ENCODE results near the gene DNAH17. TPM values are rescaled to one million over a fixed set of nuclear protein-coding genes. Genes with fewer than 3 reads are reported as not detected.
A peak's percentile ranks its signal among the peaks of the same experiment; 100 is the strongest.

Gene DNAH17
- polyA plus RNA-seq, 3 donors = 0.01 to 0.51 (median 0.11) TPM

DNA sequence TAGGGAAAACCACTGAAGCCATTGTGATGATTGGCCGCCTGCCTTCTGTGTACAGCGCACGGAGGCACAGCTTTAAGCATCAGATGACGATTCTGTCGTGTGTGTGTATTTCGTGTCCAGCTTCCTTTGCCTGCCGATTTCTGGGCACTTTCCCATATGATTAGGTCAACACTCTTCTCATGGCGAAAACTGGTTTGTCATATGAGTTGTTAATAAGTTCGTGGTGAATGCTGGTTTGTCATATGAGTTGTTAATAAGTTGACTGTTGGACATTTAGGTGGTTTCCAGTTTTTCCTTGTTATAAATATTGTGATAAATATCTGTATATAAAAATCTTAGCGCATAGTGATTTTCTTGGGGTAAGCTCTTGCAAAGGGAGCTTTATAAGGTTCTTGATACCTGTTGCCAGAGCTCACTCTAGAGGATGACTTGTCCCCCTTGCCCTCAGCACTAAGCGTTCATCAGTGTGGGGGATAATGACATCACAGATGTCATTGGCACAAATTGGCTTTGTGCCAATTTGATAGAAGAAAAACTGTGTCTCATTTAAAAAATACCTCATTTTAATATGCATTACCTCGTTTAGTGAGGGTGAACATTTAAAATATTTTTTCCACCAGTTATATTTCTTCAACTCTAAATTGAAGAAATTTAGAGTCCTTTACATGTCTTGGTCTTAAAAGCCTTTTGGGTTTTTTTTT lies 158.7 kb downstream of the DNAH17 start:
- Mint-ChIP-seq H3K36me3 (peaks cover 86 to 91% of the 10 kb centered on the region in 2 donors), H3K9me3 (peaks cover 0 to 4% (median 0%) of the 10 kb centered on the region in 7 donors), H3K27ac (peak overlapping the region; percentile 25 to 100 (median 85)), H3K4me3 (no peak overlapping the region), H3K27me3 (ENCODE audit: low read depth in 3 of 3) (no peaks in the 10 kb centered on the region), H3K4me1 (peaks cover 57% of the 10 kb centered on the region)
- Histone ChIP-seq H3K79me2 (ENCODE audit: insufficient read depth, low read length) (peaks cover 59% of the 10 kb centered on the region), H2AFZ (ENCODE audit: insufficient read depth, low read depth, low read length, poor library complexity, severe bottlenecking) (no peak overlapping the region), H3K27ac (ENCODE audit: low read depth in 1 of 2, low read length in 2 of 2) (no peak overlapping the region), H4K20me1 (ENCODE audit: insufficient read depth, low read length) (peaks cover 10% of the 10 kb centered on the region), H3K9ac (ENCODE audit: insufficient read depth, low read length, poor library complexity, severe bottlenecking) (no peak overlapping the region), H3K4me3 (replicated peaks in 1 of 3; ENCODE audit: low read depth in 2 of 3, low read length in 3 of 3) (no peak overlapping the region), H3K27me3 (ENCODE audit: control insufficient read depth in 2 of 2, insufficient read depth in 2 of 2, low read length in 2 of 2) (no peaks in the 10 kb centered on the region), H3K36me3 (replicated peaks in 1 of 2; ENCODE audit: control insufficient read depth in 1 of 2, insufficient read depth in 2 of 2, low read length in 2 of 2) (peaks cover 44 to 58% of the 10 kb centered on the region in 2 donors), H3K9me3 (replicated peaks in 1 of 2; ENCODE audit: control insufficient read depth in 1 of 2, insufficient read depth in 1 of 2, low read length in 2 of 2) (no peaks in the 10 kb centered on the region), H3K4me2 (replicated peaks; ENCODE audit: extremely low read depth, low read length, poor library complexity, severe bottlenecking) (no peak overlapping the region), H3K4me1 (ENCODE audit: control insufficient read depth in 1 of 2, insufficient read depth in 2 of 2, low read length in 2 of 2) (peaks cover 44 to 47% of the 10 kb centered on the region in 2 donors)
- peak in 1 of 3 donors; percentile 40 for DNase-seq
- TF ChIP-seq, protein P1, sequence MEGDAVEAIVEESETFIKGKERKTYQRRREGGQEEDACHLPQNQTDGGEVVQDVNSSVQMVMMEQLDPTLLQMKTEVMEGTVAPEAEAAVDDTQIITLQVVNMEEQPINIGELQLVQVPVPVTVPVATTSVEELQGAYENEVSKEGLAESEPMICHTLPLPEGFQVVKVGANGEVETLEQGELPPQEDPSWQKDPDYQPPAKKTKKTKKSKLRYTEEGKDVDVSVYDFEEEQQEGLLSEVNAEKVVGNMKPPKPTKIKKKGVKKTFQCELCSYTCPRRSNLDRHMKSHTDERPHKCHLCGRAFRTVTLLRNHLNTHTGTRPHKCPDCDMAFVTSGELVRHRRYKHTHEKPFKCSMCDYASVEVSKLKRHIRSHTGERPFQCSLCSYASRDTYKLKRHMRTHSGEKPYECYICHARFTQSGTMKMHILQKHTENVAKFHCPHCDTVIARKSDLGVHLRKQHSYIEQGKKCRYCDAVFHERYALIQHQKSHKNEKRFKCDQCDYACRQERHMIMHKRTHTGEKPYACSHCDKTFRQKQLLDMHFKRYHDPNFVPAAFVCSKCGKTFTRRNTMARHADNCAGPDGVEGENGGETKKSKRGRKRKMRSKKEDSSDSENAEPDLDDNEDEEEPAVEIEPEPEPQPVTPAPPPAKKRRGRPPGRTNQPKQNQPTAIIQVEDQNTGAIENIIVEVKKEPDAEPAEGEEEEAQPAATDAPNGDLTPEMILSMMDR (IDR thresholded peaks at IDR 0.05) = no peak
- 80% methylated on average over 7 of the region's 12 CpGs for WGBS (ENCODE audit: insufficient coverage)
- intact Hi-C loops (cut with micrococcal nuclease) = loop anchor here in 1 of 2 donors (5.0 kb wide), 1 partner anchor 131 kb away; no protein-coding TSS in a partner anchor

DNA sequence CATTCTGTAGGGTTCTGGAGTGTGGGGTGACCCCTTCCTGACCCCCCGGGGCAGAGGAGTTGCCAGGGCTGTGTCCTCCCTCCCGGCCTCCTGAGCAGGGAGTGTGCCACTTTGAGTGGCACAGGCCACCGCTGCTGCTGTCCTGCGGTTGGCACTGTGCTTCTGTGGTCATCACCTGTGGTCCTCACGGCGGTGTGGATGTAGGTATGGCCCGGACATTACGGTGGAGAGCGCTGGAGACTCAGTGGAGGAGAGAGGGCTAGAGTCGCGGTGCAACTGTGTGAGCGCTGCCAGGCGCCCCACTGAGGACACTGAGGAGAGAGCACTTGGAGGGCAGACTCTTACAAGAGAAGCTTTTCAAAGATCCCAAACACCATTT lies 159.7 kb downstream of the DNAH17 start:
- peak overlapping the region; percentile 51 for H3K4me2 ChIP-seq (replicated peaks; ENCODE audit: extremely low read depth, low read length, poor library complexity, severe bottlenecking)
- no peaks in the 10 kb centered on the region for H3K27me3 ChIP-seq (ENCODE audit: control insufficient read depth in 2 of 2, insufficient read depth in 2 of 2, low read length in 2 of 2)
- Mint-ChIP-seq H3K4me3 (peak overlapping the region; percentile 48 to 68), H3K9me3 (peaks cover 0 to 4% (median 0%) of the 10 kb centered on the region in 7 donors), H3K4me1 (peaks cover 64% of the 10 kb centered on the region), H3K27me3 (ENCODE audit: low read depth in 3 of 3) (no peaks in the 10 kb centered on the region), H3K27ac (peak overlapping the region; percentile 97 to 100 (median 98)), H3K36me3 (peaks cover 84 to 90% of the 10 kb centered on the region in 2 donors)
- no peaks in the 10 kb centered on the region for H3K9me3 ChIP-seq (replicated peaks in 1 of 2; ENCODE audit: control insufficient read depth in 1 of 2, insufficient read depth in 1 of 2, low read length in 2 of 2)
- peaks cover 53 to 57% of the 10 kb centered on the region in 2 donors for H3K4me1 ChIP-seq (ENCODE audit: control insufficient read depth in 1 of 2, insufficient read depth in 2 of 2, low read length in 2 of 2)
- DNase-seq = no peak
- H3K9ac ChIP-seq (ENCODE audit: insufficient read depth, low read length, poor library complexity, severe bottlenecking) = peak overlapping the region; percentile 63
- peaks cover 3% of the 10 kb centered on the region for H4K20me1 ChIP-seq (ENCODE audit: insufficient read depth, low read length)
- peak overlapping the region; percentile 87 to 92 for H3K27ac ChIP-seq (ENCODE audit: low read depth in 1 of 2, low read length in 2 of 2)
- intact Hi-C loops (cut with micrococcal nuclease) = loop anchor here in 1 of 2 donors (2.0 to 5.0 kb wide), 2 partner anchors 29 to 130 kb away; no protein-coding TSS in a partner anchor
- peaks cover 57% of the 10 kb centered on the region for H3K79me2 ChIP-seq (ENCODE audit: insufficient read depth, low read length)
- no peak overlapping the region for H2AFZ ChIP-seq (ENCODE audit: insufficient read depth, low read depth, low read length, poor library complexity, severe bottlenecking)
- TF ChIP-seq, protein P1 (IDR thresholded peaks at IDR 0.05) = no peak
- WGBS (ENCODE audit: insufficient coverage) = 98% methylated on average over 8 of the region's 13 CpGs
- H3K36me3 ChIP-seq (replicated peaks in 1 of 2; ENCODE audit: control insufficient read depth in 1 of 2, insufficient read depth in 2 of 2, low read length in 2 of 2) = peaks cover 36 to 48% of the 10 kb centered on the region in 2 donors
- H3K4me3 ChIP-seq (replicated peaks in 1 of 3; ENCODE audit: low read depth in 2 of 3, low read length in 3 of 3) = peak overlapping the region in 1 of 3 experiments; percentile 27

Data from CD14-positive monocyte (primary cell).